GM19438 (cell line): ENCODE data around the gene DNAJC13.

Experiments
- ATAC-seq: cut with Tn5 transposase; IDR thresholded peaks from one replicate; pipeline ENCODE4 v1.9.1; 2021; ENCODE audit warnings: low read depth; ENCODE audit not compliant: unreplicated experiment

The DNAJC13 gene

DNA sequence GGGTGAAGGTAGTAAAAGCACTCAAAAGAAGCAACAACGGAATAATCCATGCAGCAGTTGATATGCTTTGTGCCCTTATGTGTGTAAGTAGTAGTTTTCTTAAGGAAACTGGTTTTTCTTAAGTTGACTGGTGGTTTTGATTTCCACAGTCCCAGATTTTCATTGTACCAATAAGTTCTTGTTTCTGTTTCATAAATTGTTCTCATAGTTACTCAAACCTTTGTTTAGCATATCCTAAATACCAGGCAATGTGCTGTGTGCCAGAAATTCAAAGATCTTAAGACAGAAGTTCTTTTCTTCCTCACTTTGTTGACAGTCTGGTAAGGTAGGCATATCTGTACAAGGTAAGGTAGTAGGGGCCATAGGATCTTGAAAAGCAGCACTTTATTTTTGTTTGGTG, 40.0 kb downstream of the DNAJC13 start:
- no peak for ATAC-seq

GRCh38 chr3:132459551-132459950, 42.2 kb downstream of the DNAJC13 start:
- no peak for ATAC-seq

DNA sequence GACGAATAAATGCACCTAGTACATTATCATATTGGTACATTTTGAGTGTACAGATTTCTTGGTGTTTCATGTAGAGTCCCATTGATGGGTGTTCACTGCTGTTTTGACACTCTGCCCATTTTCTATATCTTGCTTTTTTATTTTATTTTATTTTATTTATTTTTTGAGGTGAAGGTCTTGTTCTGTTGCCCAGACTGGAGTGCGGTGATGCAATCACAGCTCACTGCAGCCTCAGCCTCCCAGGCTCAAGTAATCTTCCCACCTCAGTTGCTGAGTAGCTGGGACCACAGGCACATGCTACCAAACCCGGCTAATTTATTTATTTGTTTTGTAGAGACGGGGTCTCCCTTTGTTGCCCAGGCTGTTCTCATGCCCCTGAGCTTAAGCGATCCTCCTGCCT, 44.2 kb downstream of the DNAJC13 start:
- no peak for ATAC-seq

GRCh38 chr3:132464066-132464465, 46.8 kb downstream of the DNAJC13 start:
- no peak for ATAC-seq

DNA sequence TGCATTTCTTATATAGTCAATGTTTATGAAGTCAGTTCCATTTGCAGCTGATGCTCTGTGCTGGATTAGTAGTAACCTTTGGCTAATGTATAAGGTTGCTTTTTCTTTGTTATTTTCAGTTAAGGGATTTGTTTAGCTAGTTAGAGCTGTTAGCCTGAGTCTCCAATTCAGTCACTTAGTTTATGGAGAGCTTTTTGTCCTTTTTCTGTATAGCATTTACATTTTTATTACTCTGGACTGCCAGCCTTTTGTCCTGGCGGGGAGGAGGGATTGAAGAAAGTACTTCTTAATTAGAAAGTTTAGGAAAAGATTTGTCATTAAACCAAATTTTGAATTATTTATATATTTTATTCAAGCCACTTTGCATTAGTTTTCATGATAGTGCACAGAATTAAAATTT, 52.0 kb downstream of the DNAJC13 start:
- ATAC-seq = no peak

DNA sequence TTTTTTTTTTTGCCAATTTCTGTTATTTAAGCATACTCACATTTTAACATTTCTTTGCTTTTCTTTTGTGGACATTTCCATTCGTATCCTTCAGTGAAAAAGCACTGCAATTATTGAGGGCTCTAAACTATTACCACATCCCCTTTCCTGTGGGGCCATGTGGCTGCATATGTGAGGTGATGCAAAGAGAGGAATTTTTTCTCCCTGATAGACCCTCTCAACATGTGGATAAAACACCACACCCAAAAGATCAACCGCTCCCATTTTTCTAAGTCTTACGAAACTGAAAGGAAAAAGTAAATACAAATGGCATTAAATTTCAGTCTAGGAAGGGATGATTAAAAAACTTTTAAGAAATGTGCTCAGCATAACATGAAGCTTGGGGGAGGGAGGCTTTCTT, 68.8 kb downstream of the DNAJC13 start:
- ATAC-seq = no peak

DNA sequence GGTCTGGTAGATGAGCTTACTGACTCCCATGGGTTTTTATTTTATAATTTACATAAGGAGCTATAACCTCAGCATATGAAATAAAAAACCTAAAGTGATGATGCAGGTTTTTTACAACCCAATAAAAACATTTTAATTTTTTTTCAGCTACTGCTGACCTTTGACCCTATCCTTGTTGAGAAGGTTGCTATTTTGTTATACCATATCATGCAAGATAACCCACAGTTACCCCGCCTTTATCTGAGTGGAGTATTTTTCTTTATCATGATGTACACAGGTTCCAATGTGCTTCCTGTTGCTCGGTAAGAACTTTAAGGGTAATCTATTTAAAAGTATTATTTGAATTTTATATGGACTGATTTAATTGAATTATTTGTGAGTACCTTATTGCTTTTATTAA, 70.8 kb downstream of the DNAJC13 start:
- no peak for ATAC-seq

GRCh38 chr3:132499071-132499470, 81.8 kb downstream of the DNAJC13 start:
- ATAC-seq = no peak

DNA sequence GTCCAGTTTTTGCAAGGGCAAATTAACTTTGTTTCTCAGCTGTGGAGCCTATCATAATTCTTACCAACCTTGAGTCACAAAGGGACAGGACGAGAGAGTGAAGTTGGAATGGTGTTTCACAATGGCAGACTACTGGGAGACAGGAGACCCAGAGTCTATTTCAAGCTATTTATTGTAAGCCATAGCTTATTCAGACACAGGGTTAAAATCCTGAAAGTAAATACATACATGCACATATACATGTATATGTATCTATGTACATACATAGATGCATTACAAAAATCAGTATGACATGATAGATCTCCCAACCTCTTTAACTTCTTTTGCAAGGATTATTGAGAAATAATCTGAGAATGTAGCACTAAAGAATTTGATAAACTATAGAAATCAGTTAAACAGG, 86.3 kb downstream of the DNAJC13 start:
- ATAC-seq = no peak

GRCh38 chr3:132504375-132504933, 87.2 kb downstream of the DNAJC13 start:
- ATAC-seq = no peak

DNA sequence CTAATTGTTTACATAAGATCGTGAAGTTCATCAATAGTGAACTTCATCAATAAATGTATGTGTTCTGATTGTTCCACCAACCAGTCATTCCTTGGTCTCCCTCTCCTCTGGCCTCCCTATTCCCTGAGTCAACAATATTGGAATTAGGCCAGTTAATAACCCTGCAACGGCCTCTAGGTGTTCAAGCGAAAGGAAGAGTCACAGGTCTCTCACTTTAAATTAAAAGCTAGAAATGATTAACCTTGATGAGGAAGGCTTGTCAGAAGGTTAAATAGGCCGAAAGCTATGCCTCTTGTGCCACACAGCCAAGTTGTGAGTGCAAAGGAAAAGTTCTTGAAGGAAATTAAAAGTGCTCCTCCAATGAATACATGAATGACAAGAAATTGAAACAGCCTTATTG, 90.4 kb downstream of the DNAJC13 start:
- no peak for ATAC-seq

GRCh38 chr3:132509096-132509495, 91.8 kb downstream of the DNAJC13 start:
- no peak for ATAC-seq

DNA sequence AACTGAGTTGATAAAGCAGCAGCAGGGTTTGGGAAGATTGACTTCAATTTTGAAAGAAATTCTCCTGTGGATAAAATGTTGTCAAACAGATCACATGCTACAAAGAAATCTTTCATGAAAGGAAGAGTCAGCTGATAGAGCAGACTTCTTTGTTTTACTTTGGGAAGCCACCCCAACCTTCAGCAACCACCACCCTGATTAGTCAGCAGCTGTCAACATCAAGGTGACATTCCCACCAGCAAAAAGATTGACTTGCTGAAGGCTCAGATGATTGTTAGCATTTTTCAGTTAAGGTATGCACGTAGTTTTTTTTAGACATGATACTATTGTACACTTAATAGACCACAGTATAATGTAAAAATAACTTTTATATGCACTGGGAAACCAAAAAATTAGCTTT, 92.2 kb downstream of the DNAJC13 start:
- no peak for ATAC-seq

GRCh38 chr3:132513057-132513456, 95.8 kb downstream of the DNAJC13 start:
- no peak for ATAC-seq

GRCh38 chr3:132517311-132517710, 100.0 kb downstream of the DNAJC13 start:
- no peak for ATAC-seq

DNA sequence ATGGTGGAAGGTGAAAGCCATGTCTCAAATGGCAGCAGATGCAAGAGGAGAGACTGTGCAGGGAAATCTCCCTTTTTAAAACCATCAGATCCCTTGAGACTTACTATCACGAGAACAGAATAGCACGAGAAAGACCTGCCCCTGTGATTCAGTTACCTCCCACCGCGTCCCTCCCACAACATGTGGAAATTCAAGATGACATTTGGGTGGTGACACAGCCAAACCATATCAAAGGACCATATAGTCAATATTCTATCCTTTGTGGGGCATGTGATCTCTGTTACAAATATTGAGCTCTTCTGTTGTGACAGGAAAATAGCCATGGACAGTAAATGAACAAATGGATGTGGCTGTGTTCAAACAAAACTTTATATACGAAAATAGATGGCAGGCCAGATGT, 102.6 kb downstream of the DNAJC13 start:
- no peak for ATAC-seq

DNA sequence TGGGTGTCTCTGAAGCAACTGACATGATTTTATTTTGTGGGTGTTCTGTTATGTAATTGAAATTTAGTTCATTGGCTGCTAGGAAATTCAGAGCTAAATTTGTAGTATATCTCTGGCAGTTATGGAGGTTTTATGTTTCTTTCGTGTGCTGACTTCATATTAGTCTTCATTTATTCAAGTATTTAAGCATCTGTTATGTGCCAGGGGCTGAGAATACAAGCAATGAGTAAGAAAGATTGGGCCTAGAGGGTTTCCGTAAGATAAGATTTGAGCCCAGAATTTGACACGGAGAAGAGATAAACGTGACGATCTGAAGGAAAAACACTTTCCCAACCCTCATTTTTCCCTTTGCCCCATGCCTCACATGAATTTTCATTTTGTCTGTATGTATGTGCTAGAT, 104.6 kb downstream of the DNAJC13 start:
- ATAC-seq = no peak

- ATAC-seq = peak; percentile 81
These were observed 105.1 kb downstream of the DNAJC13 start for GRCh38 chr3:132522353-132522752.

GRCh38 chr3:132530624-132531023, 113.3 kb downstream of the DNAJC13 start:
- ATAC-seq = no peak

DNA sequence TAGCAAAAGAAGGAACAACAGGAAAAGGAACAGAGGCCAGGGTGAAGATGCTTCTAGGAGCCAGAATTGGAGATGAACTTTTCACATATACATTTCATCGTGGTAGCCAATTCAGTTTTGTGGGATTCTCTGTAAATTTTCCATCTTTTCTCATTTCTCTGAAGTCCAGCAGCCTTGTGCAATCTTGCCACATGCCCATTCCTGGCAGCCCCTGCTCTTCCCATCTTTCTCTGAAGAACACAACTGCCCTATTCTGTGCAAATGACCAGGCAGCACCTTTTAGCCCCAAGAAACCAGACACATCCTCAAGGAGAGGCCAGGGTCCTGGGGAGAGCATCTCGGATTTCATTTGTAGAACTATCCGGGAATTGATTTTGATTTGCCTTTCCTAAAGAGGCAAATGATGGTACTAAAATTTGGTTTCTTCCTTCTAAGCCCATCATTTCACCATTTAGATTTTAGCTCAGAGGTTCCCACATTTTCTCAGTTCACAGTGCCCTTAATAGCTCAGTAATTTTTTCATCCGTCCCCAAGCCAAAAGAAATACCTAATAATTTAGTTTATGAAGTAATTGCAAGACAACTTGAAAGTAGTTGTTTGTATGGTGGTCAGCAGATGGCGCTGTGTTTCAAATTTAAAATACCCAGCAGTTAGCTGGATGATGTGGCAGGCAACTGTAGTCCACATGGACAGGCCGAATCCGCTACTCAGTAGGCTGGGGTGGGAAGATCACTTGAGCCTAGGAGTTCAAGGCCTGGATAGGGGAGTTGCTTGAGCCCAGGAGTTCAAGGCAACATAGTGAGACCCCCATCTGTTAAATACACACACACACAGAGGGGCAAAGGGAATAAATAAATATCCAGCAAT, 118.5 kb downstream of the DNAJC13 start:
- ATAC-seq = peak; percentile 70

DNA sequence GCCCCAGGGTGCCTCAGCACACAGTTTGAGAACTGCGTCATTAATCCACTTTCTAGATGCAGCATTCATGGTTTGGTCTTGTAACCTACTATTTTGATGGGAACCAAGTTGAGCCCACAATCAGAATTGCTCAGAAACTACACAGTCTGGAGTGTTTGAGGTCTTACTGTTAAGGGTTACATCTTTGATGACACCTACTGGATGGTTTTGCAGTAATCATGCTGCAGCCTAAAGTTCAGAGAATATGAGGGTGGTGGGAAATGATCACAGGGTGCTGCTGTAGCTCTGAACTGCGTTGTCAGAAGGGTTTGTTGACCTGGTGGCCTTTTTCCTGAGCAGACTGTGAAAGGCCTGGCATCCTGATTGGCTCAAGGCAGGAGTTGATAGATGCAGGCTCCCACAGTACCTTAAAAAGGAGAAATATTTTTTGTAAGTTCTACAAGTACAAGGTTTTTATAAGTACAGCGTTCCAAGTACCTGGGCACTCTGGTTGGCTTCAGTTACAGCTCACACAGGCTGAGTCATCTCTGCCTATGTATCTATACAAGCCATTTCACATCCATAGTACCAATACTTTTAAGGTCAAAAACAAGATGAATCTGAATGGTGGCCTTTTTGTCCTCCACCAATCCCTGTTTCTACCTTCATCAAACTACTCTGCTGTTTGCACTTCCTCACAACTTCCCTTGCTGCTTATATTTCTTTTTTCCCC, 119.3 kb downstream of the DNAJC13 start:
- no peak for ATAC-seq

DNA sequence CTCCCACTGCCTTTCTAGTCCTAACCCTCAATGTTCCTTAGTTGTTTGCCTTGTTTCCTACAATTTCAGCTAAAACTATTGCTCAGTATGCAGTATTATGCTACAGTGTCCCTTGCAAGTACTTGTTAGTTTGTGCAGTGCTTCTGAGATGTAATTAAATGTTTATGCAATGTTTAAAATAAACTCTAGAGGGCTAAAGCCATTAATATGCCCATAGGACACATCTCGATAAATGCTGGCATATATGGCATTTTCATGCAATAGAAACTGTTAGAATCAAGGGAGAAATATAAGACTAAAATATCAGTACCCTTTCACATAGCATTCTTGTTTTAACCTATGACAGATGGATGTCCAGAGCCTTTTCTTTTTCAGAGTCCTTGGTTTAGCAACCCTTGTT, 120.0 kb downstream of the DNAJC13 start:
- ATAC-seq = no peak
